CMK (cell line): Measurements from ENCODE around the gene PTPN23.

ENCODE experiments used
- DNase-seq: peaks from one replicate; pipeline ENCODE4 v3.0.0-alpha.2; 2010; ENCODE audit warnings: low read depth

Gene PTPN23

DNA sequence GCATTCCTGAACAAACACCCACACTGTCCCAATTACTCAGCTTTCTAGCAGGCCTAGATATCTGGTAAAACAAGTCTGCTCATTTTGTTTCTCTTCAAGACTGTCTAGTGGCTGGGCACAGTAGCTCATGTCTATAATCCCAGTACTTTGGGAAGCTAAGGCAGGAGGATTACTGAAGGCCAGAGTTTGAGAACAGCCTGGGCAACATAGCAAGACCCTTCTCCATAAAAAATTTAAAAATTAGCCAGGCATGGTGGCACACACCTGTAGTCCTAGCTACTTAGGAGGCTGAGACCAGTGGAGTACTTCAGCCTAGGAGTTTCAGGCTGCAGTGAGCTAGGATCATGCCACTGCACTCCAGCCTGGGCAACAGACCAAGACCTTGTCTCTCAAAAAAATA, 6.2 kb upstream of the PTPN23 start:
- no peak for DNase-seq

DNA sequence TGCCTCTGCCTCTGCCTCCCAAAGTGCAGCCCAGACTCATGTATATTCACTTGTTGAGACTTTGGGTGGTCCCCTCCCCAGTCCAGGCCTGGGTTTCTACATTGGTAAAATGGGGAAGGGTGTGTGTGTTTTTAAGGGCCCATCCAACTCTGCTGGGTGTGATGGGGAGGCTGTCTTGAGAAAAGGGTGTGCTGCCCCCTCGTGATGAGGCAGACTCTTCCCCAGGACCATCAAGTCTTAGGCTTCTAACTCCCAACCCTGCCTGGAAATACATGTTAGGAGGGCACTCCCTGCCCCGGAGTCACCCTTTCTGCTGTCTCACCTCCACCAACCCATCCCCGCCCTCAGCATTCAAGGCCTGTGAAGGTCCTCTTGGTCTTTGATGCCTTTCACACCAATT, 4.4 kb upstream of the PTPN23 start:
- DNase-seq = no peak

DNA sequence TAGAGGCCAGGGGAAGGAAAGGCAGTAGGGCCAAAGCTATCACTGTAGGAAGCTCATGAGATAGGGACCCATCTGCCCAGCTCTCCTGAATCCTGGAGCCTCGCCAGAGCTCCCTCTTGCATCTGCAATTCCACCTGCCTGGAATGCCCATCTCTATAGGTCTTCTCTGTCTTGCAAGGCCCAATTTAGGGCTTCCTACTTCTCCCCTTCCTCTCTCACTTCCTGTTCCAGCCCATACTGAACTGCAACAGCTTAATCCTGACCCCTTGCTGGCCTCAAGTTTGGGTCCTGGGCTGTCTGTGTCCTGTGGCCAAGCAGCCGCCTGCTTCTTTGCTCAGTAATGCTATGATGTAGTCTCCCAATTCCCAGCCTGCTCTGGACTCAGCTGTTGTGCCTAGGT, 3.6 kb upstream of the PTPN23 start:
- DNase-seq = peak; percentile 56

DNA sequence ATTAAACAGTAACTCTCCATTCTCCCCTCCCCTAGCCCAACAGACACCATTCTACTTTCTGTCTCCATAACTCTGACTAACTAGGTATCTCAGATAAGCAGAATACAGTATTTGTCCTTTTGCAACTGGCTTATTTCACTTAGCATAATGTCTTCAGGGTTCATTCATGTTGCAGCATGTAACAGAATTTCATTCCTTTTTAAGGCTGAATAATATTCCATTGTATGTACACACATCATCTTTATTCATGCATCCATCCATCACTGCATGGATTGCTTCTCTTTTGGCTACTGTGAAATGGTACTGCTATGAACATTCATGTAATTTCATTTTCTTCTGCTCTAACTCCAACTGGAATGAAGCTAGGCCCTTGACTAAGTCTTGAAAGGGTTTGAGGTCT, 2.0 kb upstream of the PTPN23 start:
- DNase-seq = no peak

DNA sequence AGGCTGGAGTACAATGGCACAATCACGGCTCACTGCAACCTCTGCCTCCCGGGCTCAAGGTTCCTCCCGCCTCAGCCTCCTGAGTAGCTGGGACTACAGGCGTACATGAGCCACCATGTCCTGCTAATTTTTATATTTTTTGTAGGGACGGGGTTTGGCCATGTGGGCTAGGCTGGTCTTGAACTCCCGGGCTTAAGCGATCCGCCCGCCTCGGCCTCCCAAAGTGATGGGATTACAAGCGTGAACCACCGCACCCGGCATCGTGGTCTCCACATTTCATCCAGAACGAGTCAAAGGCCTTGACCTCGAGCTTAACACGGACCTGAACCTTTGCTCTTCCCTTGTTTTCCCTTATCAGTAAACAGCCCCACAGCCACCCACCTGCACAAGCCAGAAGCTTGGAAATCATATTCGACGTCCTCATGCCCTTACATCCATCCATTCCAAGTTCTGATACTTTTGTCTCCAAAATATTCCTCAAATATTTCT, 1.4 kb upstream of the PTPN23 start:
- no peak for DNase-seq

DNA sequence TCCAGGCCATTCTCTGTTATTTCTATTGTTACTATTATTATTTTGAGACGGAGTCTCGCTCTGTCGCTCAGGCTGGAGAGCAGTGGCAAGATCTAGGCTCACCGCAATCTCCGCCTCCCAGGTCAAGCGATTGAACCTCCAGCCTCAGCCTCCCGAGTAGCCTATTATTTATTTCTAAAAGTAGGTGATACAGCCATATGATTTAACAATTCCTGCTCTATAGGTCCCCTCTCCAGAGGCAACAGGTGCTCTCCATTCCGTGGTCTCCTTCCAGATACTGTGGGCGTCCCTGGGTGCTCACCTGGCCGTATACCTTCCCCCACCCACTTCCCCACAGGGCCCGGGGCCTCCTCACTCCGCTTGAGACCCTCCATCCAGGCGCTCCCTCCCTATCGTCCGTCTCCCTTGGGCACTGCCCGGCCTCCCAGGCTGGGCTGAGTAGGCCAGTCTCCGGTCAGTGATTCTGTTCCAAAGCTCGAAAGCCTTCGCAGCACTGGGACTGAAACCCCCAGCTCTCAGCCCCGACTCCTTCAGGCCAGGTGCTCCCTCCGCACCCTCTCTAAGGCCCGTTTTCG, 708 bp upstream of the PTPN23 start:
- DNase-seq = no peak

DNA sequence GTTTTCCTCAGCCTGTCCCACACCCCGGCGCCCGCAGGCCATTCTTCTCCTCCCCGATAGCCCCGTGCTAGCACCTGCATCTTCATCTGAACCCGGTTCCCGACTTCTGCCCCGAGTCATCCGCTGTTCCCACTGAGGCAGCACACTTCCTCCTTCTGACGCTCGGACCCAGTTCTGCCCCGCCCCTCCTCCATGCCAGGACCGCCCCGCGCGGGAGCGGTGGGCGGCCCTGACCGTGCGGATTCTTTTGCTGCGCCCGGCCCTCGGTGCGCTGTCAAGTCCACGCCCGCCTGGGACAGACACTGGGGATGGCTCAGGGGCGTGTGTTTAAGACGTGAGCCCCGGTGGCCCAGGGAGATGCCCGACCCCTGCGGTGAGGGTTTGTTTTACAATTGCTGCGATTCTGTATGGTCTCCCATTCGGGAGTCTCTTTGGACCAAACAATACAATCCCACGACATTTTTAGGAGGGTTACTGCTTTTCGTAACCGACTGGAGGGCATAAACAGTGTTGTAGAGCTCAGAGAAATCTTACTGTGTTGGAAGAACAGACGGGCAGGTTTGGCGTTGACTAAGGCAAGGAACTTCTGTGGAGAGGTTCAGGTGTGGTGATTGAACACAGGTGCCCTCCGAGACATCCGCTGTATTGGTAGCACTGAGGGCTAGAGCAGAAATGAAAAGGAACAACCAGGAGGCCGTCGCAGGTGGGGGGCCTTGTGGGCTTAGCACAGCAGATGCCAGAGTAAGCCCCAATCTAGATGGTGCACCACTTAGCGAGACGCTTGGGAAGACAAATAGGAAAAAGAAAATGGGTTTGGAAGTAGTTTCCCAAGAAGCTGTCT, 716 bp downstream of the PTPN23 start:
- DNase-seq = peak; percentile 77

DNA sequence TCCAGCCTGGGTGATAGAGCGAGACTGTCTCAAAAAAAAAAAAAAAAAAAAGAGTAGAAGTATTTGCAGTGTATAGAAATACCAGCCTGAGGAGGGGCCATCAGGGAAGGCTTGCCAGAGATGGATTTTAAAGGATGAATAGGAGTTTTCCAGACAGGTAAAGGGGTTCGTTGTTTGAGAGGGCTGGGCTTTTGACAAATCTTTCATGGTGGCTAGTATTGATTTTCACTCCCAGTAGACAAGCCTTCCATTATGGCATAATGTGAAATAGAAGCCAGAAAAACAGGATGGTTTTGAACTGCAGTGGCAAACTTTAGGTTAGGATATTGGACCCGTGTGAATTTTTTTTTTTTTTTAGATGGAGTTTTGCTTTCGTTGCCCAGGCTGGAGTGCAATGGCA, 3.6 kb downstream of the PTPN23 start:
- no peak for DNase-seq

DNA sequence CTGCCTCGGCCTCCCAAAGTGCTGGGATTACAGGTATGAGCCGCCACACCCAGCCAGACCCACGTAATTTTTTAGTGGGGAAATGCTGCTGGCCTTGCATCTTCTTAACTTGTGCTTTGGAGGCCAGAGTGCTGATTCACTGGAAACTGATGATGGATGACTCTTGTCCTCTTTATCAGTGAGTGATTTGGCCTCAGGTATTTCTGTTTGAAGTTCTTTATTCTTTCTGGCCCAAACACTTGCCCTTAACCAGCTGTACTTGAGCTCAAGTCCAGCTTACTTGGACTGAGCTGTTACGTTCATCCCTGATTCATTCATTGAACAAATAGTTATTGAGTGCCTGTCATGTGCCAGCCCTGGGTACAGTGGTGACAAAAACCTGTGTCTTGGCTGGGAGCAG, 4.2 kb downstream of the PTPN23 start:
- no peak for DNase-seq

DNA sequence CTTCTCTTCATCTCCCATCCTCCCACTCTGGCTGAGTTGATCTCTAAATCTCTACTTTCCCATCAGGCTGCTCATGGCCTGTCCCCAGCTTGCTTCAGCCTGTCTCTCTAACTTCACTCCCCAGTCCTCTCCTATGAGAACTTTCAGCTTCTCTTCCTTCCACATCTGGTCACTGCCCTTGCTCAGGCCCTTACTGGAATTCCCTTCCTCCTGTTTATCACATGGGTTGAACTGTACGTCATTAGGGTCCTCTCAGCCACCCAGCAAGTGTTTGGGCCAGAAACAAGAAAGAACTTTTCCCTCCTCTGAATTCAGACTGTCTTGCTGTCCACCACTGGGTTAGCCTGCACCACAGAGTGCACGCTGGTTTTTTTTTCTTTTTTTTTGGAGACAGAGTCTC, 5.0 kb downstream of the PTPN23 start:
- DNase-seq = no peak

DNA sequence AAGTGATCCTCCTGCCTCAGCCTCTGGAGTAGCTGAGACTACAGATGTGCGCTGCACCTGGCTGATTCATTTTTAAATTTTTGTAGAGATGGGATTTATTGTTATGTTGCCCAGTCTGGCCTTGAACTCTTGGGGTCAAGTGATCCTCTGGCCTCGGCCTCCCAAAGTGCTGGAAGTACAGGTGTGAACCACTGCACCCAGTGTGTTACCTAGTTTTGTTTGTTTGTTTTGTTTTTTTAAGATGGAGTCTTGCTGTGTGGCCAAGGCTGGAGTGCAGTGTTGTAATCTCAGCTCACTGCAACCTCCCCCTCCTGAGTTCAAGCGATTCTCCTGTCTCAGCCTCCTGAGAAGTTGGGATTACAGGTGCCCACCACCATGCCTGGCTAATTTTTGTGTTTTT, 12.1 kb downstream of the PTPN23 start:
- no peak for DNase-seq

DNA sequence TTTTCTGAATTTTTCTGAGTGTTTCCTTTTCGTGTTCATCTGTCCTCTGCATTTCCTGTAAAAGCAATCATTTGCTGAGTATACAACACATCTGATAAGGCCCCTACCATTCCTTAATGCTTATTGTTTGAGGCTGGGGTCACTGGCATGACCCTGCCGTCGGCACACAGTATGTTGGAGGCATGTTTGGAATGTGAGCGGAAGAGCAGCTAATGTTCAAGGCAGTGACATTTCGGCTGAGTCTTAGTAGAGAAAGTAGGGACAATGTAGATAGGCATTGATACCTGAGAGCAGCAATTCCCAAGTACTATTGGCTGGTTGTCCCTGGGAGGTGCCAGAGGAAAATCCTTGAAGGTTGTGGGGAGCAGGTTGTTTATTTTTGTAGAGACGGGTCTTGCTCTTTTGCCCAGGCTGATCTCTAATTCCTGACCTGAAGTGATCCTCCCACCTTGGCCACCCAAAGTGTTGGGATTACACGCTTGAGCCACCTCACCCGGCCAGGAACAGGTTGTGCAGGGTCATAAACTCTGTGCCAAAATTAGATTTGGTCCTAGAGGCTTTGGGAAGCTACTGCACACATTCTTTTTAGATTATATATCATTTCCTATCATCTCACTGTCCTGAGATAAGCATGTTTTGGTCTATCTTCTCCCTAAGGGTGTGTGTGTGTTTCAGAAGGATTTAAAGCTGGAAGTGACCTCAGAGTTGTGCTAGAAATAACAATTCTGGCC, 13.5 kb downstream of the PTPN23 start:
- DNase-seq = no peak

DNA sequence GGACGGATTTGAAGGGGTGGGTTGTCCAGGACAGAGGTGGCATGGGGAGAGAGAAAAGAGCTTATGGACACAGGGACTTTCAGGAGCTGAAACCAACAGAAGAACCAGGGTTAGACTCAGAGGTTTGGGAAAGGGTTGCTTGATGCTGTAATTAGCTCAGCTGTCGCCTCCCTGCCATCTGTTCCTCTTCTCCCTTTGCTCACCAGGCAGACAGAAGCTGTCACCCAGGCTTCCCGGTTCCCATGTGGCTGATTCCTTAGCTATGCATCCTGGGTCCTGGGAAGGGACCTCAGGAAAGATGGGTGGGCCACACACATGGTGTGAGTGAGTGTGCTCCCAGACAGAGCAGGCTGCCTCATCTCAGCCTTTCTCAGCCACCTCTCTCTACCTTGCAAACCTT, 14.1 kb downstream of the PTPN23 start:
- DNase-seq = no peak

DNA sequence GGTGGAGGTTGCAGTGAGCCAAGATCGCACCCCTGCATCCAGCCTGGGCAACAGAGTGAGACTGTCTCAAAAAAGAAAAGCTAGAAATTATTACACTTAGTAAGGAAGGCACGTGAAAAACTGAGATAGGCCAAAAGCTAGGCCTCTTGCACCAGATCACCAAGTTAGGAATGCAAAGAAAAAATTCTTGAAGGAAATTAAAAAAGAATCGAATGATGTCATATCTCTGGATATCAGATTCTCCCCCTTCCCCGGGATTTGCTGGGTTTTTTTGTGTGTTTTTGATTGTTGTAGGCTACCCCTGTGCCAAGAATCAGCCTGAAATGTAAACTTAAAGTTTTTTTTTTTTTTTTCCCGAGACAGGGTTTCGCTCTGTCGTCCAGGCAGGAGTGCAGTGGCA, 17.4 kb downstream of the PTPN23 start:
- DNase-seq = no peak

DNA sequence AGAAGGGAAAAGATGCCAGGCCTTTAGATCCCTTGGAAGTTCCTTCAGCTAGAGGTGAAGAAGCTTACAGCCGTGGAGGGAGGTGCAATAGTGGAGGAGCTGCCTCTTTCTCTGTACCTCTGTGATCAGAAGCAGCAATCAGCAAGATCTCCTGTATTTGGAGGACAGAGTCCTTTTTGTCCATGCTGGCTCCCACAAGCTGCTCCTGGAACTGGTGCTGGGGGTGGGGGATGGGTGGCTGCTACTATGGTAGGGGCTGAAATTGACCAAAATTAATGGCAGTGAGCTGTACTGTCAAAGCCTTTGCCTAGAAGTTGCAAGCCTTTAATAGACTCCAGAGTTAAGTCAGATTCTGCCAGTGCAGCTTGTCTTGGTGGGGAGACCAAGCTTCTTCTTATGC, 18.2 kb downstream of the PTPN23 start:
- no peak for DNase-seq

DNA sequence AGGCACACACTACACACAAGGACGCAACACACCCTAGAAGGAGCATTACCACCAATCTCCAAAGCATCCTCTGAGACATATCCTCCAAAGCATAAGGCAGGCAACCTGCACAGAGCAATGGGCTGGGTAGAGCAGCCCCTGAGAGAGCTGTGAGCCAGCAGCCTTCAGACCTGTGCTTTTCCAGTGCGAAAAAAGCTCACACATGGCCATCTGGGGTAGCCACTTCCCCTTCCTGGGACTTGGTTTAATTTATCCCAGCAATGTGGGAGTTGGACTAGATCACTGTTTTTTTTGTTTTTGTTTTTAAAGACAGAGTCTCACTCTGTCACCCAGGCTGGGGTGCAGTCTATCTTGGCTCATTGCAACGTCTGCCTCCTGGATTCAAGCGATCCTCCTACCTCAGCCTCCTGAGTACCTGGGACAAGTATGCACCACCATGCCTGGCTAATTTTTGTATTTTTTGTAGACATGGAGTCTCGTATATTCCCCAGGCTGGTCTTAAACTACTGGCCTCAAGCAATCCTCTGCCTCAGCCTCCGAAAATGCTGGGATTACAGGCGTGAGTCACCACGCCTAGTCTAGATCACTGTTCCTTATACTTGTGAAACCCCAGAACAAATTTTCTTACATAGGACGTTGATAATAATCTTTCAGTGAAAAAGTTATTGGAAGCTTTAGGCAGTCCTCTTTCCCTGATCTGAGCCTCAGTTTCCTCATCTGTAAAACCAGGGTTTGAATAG, 18.9 kb downstream of the PTPN23 start:
- no peak for DNase-seq

DNA sequence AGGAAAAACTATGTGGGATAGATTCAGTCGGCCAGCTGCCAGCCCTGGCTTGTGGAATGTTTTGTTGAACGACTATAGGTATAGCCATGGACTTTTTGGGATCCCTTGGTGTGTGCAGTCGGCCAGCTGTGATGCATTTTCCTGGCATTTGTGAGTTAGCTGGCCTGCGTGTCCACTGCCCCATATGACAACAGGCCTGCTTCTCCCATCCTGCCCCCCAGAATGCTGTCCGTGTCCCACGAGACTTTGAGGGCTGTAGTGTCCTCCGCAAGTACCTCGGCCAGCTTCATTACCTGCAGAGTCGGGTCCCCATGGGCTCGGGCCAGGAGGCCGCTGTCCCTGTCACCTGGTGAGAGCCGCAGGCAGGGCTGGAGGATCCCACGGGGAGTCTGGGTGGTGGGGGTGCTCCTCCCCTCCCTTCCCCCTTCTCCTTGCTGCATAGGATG, 23.6 kb downstream of the PTPN23 start:
- no peak for DNase-seq

DNA sequence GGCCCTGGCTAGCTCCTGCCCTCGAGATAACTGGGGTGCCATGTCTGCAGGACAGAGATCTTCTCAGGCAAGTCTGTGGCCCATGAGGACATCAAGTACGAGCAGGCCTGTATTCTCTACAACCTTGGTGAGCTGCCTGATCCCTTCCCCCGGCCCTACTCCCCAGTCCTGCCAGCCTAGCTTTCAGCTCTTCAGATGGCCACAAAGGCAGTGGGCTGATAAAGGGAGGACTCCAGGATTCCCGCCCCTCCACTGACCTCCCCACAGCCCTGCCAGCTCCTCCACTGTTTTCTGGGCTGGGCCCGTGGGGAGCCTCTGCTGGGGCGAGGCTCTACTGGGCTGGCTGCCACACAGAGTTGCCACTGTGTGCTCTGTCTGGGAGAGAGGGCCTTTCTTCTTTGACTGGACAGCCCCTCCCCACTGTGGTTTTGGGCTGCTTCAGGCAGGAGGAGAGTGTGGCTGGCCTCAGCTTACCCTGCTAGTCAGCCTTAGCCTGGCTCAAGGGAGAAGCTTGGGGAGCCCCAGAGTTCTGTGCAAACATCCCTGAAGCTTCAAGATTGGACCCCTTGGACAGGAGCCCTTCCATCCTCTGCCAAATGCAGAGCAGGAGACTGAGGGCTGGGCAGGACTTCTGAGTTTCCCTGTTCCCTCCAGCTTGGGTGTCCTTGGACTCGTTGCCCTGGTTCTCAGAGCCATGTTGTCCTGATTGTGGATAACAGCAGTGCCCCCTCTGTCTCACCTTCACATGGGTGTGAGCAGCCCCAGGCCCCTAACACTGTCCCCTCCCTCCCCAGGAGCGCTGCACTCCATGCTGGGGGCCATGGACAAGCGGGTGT, 24.4 kb downstream of the PTPN23 start:
- no peak for DNase-seq

DNA sequence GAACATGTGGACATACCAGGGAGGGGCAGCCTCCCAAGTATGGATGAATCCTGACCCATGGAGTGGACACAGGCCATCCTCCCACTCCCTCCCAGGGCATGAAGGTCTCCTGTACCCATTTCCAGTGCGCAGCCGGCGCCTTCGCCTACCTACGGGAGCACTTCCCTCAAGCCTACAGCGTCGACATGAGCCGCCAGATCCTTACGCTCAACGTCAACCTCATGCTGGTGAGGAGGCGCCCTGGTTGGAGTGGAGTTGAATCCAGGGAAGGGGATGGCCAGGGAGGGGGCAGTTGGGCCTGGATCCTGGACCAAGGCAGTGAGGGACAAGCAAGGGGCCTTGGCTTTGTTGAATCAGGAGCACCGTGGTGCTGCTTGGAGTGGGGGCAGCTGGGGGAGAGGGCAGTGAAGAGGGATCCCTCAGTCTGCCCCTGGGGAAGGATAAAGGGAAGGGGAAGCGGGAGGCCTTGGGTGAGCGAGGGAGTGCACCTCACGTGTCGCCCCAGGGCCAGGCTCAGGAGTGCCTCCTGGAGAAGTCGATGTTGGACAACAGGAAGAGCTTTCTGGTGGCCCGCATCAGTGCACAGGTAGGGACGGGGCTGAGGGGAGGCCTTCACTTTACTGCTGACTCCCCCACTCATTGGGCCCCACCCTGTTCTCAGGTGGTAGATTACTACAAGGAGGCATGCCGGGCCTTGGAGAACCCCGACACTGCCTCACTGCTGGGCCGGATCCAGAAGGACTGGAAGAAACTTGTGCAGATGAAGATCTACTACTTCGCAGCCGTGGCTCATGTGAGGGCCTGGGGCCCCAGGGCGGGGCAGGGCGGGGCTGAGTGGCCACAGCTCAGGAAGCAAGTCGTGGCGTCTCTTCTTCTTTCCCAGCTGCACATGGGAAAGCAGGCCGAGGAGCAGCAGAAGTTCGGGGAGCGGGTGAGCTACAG, 25.3 kb downstream of the PTPN23 start:
- DNase-seq = peak; percentile 60

DNA sequence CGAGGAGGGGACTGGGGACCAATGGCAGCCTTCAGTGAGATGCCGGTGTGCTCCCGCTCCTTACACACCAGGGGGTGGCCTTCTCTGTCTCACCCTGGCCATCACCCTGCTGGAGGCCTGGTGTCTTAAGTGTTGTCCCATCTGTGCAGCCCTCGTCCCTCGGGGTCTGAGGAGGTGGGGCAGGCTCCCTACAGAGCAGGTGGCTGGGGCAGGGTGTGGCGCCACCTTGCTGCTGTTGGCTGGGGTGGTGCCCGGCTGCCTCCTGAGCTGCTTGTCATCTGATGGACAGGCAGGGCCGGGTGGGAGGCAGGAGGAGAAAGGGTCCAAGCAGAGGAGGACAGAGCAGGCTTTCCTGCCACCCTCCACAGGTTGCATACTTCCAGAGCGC, 25.9 kb downstream of the PTPN23 start:
- no peak for DNase-seq
